SKM-1 (cell line): ENCODE results near the gene FAM234B.
"Not testable (repeated sequence)": the region's sequence is repeated elsewhere in the genome, so short reads cannot be mapped to it uniquely, and the experiment has no call there.

Source experiments
- DNase-seq: peaks from one replicate; lab custom pipeline; 2025; ENCODE audit not compliant: unreplicated experiment; lab: John Stamatoyannopoulos, UW

FAM234B gene

DNA sequence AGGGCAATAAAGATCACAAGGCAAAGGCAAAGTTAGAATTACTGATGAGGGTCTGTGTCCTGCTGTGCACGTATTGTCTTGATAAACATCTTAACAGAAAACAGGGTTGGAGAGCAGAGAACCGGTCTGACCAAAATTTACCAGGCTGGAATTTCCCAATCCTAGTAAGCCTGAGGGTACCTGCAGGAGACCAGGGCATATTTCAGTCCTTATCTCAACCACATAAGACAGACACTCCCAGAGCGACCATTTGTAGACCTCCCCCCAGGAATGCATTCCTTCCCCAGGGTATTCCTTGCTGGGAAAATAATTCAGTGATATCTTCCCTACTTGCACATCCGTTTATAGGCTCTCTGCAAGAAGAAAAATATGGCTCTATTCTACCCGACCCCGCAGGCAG lies 9.4 kb downstream of the FAM234B start:
- DNase-seq, result not testable (repeated sequence)

DNA sequence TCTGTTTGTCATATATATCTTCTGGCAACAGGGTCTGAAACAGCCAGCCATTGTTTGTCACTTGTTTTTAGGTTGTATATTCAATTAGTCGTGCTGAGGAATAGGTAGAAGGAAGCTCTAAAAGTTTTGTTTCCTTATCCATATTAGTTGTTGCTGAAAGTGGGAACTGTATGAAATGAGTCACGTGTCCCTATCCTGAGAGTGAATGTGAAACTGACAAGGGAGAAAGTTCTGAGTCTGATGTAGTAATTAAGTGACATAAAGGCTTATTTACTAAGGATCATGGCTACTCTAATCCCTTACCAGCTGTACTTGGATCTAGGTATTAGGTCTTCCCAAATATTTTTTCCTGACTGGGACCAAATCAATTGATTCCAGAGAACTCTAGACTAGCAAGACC lies 16.4 kb downstream of the FAM234B start:
- no peak for DNase-seq

DNA sequence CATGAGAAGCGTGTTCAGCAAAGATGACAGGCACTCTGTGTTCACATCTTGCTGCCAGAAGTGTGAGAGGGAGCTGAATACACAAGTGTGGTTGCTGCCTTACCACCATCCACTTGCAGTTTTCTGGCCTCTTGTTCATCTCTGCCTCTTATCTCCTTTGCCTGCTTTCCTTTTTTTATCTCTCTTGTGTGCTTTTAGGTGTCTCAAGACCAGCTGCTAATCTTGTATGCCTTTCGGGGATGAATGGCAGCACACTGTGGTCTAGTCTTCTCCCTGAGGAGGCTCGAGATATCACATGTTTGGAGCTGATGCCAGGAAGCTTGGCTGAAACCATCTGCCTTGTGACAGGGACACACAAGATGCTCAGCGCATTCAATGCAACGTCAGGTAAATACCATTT lies 17.2 kb downstream of the FAM234B start:
- DNase-seq, result no peak

DNA sequence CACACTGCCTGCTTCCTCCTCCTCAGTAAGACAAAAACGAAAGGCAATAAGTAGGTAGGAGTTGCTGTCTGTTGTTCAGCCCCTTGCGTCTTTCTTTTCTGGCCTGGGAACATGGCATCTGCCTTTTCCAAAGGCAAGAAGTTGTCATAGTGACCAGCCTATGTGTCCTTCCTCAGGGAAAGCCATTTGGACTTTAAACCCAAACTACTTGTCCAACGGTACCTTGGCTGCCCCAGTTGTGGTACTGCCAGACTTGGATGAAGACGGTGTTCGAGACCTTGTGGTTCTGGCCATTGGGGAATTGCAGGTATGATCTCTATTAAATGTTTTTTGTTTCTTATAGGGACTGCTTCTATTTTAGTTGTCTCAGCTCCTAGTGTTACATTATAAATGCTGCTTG lies 18.5 kb downstream of the FAM234B start:
- no peak for DNase-seq

DNA sequence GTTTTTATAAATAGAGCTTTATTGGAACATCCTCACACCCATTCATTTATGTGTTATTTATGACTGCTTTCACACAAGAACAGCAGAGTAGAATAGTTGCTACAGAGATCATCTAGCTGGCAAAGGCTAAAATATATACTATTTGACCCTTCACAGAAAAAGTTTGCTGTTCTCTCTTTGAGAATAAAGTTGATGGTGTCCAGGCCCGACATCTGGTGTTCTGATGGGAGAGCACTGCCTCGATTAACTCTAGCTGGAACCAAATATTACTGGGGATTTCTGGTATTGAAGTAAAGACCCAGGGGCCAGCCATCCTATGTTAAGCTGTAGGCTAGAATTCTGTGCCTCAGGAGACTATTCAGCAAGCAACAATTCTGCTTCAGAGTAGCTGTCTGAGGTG lies 21.8 kb downstream of the FAM234B start:
- no peak for DNase-seq

DNA sequence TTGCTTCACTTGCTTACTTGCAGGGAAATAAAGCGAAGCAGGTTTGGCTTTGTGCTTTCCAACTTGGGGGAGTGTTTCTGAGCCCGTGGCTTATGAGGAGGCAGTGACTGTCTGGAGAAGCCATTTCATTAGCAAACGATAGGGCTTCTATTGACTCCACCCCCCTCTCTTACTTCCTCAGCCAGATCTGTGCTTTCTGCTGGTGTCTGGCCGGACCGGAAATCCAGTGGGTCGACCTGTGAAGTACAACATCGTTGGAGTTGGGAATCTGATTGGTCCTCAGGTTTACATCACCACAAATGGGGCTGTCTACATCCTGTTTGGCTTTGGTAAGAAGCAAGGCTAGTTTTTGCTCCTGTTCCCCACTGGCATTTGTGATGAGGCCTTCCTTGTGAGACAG lies 22.3 kb downstream of the FAM234B start:
- DNase-seq, result no peak

DNA sequence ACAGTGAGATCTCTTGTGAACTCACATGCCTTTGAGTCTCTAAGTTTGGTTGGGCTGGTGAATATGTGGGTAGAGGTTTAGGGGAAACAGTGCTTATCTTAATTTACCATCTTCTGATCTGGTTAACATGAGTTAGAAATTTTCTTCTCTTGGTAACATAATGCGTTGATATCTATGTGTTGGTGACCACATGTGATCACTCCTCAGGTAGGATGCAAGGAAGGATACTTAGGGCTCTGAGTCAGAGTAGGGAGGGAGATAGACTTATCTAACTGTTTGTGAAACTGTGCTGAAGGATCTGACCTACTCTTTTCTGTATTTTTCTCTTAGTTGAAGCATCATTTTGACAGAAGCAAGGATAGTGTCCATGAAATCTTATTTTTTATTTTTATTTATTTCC lies 23.1 kb downstream of the FAM234B start:
- no peak for DNase-seq

DNA sequence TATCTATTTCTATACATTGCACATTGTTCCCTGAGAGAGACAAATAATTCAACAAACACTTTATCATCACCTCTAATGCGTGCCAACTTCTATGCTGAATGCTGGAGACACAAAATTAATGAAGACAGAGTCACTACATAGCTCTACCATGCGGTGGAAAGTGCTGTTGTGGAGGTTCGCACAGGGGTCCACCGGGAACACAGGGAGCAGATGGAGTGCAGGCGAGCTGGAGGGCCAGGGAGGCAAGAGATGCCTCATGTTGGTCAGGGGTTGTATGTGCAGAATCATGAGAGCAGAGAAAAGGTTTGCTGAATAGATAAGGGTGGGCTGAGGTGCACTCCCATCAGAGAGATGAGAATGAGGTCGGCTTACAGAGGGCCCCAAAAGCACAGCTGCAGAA lies 25.2 kb downstream of the FAM234B start:
- no peak for DNase-seq

DNA sequence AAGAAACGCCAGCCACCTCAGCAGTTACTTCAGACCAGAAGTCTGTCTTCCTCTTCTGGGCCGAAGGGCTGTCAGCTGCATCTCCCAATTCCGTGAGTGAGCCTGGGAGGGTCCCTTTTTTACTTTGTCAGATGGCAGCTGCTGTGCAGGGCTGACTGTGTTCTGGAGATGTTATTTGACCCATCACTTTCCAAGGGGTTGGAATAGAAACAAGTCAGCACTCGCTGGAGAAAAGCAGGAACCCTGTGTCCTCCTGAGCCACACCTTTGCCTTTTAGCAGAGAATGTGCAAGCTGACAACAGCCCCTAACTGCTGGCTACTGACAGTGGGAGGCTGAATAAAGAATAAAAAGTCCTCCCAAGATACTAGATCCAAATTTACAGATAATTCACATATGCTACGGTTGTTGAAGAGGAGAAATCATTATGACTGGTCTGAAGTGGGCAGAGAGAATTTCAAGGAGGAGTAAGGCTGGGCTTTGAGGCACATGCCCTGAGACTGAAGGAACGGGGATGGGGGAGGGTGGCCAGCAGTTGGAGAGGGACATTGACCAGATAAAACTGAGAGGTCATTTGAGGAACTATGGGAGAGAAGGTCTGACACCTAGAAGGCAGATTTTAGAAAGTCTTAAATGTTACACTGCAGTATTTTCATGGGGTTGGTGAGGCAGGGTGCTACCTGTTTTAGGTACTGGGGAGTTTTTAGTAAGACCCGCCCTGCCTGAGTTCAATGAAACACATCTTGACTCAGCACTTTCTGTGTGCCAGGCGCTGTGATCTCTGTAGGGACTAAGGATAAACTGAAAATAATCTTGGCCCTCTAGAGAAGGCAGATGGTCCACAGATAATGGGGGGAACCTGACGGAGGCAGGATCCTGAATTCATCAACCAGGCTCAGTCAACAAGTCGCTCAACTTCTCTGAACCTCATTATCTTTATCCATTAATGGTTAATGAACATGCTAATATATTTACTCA lies 27.4 kb downstream of the FAM234B start:
- no peak for DNase-seq

DNA sequence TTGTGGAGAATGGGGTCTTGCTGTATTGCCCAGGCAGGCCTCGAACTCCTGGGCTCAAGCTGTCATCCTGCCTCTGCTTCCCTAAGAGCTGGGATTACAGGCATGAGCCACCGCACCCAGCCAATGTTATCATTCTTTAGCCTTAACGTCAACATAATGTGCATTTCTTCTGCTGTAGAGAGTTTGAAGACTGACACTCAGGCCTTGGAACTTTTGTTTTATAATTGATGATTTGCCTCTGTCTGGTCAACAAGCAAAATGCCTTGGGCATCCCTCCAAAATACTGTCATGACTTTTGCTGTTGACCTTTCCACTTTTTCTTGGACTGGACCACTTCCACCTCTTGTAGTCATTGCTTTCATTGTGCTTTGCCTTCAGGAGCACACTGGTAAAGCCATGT lies 29.0 kb downstream of the FAM234B start:
- no peak for DNase-seq

DNA sequence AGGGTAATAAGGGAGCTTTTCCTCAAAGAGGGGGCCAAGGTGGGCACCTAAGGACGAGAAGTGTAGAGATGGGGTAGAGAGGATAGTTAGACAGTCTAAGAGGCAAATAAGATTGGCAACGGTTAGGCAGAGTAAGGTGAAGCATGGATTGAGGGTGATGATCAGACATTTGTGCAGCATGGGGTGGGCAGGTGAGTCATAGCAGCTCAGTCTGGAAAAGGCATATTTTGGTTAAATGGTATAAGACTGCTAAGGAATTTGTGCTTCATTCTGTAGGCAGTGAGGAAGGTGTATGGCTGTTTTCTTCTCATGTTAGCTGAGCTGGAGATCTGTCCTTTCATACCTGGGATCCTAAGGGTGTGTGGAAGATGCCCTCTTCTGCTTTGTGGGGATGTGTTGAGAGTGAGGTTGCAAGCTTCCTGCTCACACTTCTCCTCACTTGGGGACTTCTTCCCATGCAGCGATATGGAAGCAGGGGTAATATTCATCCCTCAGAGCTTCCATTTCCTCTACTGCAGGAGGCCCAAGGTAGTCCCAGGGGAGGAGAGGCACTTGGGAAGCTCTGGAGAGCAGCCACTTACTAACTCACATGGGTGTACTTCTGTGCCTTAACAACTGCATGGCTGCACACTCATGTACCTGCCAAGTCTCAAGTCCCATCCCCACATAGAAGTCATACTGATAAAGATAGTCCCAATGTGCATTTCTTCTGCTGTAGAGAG lies 30.4 kb downstream of the FAM234B start:
- DNase-seq, result no peak

DNA sequence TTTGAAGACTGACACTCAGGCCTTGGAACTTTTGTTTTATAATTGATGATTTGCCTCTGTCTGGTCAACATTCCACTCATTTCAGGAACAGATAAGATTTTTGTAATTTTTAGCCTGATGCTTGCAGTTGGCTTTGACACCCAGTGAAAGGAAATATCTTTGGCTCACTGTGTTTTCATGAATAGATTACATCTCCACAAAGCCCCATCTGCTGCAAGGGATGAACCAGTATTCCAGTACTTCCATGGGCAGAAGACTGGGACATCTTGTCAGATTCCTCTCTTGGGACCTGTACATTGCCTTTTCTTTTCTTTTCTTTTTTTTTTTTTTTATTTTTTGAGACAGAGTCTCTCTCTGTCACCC lies 30.9 kb downstream of the FAM234B start:
- no peak for DNase-seq

DNA sequence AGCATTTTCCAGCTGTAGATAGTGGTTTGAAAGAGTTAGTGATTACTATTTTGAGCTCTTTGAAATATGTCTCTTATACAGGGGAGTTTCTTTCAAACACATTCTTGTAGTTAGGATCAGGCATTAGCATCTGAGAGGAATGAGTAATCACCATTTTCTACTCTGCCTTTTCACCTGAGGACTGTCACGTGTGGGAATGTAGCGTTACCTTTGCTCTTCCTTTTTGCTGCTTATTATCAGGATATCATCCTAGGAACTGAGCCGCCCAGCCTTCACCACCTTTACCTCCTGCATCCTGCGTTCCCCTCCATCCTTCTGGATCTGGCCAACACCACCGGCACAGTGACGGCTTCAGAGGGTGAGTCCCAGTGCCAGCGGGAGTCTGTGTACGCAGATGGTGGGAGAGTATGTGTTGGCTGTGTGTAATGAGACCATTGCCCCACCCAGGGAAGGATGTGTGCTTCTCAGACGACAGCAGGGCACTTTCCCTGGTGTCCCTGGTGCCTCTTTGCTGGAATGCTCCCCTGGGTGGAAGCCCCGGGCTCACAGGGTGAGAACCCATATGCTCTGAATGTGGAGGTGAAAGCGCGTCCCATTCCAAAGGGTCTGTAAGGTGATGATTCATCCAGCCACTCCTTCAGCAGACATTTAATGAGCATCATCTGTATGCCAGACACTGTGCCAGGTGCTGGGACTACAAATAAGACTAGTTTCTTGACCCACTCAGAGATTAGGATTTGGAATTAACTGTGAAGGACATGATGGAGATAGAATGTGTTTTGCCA lies 31.8 kb downstream of the FAM234B start:
- no peak for DNase-seq

DNA sequence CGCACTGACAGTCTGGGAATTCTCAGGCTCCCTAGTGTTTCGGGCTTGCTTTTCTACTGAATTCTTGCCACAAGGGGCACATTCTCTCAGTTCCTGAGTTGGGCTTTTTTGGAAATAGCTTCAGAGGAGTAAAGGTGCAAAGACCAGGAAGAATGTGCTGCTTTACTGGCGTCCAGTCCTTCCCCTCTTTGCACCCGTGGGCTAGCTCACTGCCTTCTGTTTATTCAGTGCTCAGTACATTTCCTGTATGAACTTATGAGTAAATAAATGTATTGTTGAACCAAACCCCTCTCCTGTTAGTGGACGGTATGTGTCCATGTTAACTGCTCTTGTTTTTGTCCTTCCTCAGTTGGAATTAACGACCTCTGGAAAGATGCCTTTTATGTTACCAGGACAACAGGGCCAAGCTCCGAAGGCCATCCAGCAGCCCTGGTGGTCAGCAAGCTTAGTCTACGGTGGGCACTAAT lies 35.3 kb downstream of the FAM234B start:
- DNase-seq, result no peak

DNA sequence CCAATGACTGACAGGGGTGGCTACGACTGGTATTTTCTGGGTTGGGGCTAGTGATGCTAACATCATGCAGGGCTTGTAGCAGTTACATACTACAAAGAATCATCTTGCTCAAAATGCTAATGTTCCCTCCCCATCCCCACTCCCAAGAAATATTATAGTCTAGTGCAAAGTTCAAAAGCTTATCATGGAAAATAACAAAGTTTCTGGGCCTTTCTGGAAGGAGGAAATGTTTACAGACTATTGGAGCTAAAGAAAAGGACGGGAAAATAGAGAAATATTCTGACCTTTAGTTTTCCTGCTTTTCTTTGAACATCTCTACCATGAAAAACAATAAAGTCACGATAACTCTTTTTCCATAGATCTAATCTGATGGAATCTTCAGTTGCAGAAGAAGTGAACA lies 36.1 kb downstream of the FAM234B start:
- DNase-seq, result no peak

DNA sequence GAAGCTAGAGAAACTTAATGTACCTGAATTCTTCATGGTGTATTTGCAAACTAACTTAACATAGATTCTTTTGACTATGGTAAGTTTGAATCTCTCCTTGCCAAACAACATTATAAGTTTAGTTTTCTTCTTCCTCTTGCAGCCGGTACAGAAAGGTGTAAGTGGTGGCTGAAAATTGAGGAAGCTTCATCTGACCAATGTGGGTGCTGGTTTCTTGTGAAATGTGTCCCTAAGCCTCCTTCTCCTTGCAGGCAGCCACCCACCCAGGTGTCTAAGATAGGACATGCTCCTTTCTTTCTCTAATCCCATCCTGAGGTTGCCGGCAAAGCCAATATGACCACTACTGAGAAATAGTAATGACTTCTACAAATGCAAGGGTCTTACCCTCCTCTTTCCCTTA lies 38.7 kb downstream of the FAM234B start:
- DNase-seq, result peak; percentile 12

DNA sequence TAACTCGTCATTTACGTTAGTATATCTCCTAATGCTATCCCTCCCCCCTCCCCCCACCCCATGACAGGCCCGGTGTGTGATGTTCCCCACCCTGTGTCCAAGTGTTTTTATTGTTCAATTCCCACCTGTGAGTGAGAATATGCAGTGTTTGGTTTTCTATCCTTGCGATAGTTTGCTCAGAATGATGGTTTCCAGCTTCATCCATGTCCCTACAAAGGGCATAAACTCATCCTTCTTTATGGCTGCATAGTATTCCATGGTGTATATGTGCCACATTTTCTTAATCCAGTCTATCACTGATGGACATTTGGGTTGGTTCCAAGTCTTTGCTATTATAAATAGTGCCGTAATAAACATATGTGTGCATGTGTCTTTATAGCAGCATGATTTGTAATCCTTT lies 39.5 kb downstream of the FAM234B start:
- not testable (repeated sequence) for DNase-seq

DNA sequence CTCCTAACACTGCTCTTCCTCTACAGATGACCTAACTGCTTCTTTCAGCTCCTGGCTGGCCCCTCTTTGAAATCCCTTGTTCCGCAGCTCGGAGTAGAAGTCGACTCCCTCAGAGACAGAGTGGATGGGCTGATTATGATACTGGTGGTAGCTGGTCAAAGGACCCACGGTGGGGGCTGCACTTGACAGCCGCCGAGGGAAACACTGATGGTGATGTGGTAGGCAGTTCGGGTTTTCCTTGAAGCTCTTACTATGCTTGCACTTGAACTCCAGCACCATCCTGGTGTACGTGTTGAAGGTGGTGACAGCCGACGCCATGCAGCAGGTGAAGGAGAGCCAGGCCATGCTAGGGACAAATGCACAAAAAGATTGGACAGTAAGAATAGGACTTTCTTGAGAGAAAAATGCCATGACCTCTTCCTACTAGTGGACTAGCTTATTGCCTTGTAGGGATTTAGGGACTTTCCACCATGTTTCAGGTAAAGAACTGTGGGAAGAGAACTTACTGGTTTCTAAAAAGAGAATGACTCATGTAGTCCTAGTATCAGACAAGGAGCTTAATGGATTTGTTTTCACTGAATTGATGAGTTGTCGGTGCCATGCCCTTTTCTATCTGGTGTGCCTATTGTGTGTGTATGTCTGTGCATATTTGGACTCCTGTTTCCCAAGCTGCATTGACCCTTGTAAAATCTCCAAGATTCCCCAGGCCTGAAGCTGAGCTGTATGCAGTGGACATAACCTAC lies 40.9 kb downstream of the FAM234B start:
- DNase-seq, result no peak

DNA sequence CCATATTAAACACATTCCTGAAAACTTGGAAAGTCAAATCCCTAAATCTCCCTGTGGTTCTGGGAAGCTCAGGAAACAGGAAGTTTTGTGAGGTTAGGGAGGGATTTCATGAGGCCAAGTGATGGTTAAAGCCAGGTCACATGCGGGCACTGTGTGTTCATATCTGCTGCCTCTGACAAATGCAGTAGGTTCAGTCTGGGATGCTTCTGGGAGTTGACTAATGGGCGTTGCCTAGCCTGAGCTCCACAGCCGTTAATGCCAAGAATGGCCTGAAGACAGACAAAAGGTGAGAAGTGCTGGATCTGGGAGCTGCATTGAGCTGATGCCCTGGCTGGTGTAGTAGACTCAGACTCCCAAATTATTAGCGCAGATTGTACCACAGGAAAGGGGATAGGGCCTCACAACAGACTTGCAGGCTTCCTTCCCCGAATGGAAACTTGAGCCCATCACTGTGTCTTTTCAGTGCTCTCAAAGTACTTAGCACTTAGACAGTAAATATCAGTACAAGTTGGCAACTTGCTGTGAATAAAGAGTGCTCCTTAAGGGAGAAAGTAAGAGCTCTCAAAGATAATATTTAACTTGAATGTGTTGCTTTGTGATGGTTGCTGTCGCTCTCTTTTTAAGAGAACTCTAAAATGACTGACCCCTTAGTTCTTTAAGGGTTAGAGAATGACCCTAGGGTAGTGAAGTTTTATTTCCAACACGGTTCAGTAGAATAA lies 41.9 kb downstream of the FAM234B start:
- no peak for DNase-seq

DNA sequence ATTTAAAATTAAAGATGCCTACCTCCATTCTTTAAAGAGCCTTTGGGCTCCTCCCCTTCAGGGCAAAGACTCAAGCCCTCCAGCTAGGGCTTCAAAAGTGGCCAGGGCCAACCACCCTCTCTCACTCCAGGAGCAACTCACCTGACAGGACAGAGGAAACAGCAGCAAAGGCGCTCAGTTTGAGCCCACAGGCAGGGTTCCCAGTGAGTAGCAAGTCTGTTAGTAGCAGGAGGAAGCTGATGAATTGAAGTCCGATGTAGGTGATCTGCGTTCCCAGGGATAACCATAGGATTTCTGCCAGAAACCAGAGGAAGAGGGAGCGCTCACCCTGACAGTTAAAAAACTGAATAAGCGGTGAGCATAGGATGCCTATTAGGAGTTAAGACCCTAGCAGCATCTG lies 43.6 kb downstream of the FAM234B start:
- no peak for DNase-seq
